B cell (primary cell): ENCODE data around the gene NFASC.

ENCODE experiments used
- EZH2 ChIP-seq: IDR thresholded peaks from 2 replicates; pipeline ENCODE4 v1.6.1; 2012; ENCODE audit warnings: borderline replicate concordance, low read depth, mild to moderate bottlenecking, moderate library complexity, low read length; ENCODE audit not compliant: insufficient read depth, poor library complexity, severe bottlenecking
- TF ChIP-seq, protein P1 (sequence below): fragments of 200-600 bp; IDR thresholded peaks from one replicate; pipeline ENCODE4 v1.8.0; 2022; ENCODE audit warnings: antibody characterized with exemption, mild to moderate bottlenecking

GRCh38 chr1:204863024-204863423, 7.6 kb upstream of the NFASC start:
- TF ChIP-seq, protein P1, sequence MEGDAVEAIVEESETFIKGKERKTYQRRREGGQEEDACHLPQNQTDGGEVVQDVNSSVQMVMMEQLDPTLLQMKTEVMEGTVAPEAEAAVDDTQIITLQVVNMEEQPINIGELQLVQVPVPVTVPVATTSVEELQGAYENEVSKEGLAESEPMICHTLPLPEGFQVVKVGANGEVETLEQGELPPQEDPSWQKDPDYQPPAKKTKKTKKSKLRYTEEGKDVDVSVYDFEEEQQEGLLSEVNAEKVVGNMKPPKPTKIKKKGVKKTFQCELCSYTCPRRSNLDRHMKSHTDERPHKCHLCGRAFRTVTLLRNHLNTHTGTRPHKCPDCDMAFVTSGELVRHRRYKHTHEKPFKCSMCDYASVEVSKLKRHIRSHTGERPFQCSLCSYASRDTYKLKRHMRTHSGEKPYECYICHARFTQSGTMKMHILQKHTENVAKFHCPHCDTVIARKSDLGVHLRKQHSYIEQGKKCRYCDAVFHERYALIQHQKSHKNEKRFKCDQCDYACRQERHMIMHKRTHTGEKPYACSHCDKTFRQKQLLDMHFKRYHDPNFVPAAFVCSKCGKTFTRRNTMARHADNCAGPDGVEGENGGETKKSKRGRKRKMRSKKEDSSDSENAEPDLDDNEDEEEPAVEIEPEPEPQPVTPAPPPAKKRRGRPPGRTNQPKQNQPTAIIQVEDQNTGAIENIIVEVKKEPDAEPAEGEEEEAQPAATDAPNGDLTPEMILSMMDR, result no peak
- TF ChIP-seq EZH2, result no peak
